ENCODE measurements around the gene TRIM31. TPM values are rescaled to one million over a fixed set of nuclear protein-coding genes. Genes with fewer than 3 reads are reported as not detected.

Gene TRIM31
- total RNA-seq, 1 experiment from 2014 or later: not detected

- BruUV-seq (replicated peaks): no TSS peak
- peak overlapping the region; percentile 48 for H3K4me3 ChIP-seq (ENCODE audit: low read depth, low read length, poor library complexity, severe bottlenecking)
- DNase-seq (ENCODE audit: low spot score): peak; percentile 74
These were observed 10.4 kb downstream of the TRIM31 start for GRCh38 chr6:30102414-30102969.

GRCh38 chr6:30101444-30102413 lies 11.2 kb downstream of the TRIM31 start:
- POLR2A ChIA-PET (ENCODE audit: low non-redundant PET): interaction anchor here (0.6 kb wide), 1 partner anchor 8 kb away, joined by 3 read pairs; no protein-coding TSS in a partner anchor
- Histone ChIP-seq H3K27ac (ENCODE audit: low read depth, low read length, poor library complexity, severe bottlenecking) (peak overlapping the region; percentile 29), H3K4me3 (ENCODE audit: low read depth, low read length, poor library complexity, severe bottlenecking) (peak overlapping the region; percentile 48), H3K9me3 (ENCODE audit: low read depth, low read length, poor library complexity, severe bottlenecking) (no peaks in the 10 kb centered on the region), H3K4me1 (ENCODE audit: insufficient read depth, low read length, poor library complexity, severe bottlenecking) (peaks cover 18% of the 10 kb centered on the region), H3K27me3 (replicated peaks; ENCODE audit: insufficient read depth, low read depth, low read length, poor library complexity) (peaks cover 51% of the 10 kb centered on the region), H3K36me3 (ENCODE audit: insufficient read depth, low read length, poor library complexity, severe bottlenecking) (no peaks in the 10 kb centered on the region)
- TF ChIP-seq CTCF (conservative IDR thresholded peaks at IDR 0.05; ENCODE audit: low read depth, low read length) (peak; percentile 32; the same call in 1 of the 2 replicates), EZH2 (IDR thresholded peaks at IDR 0.05; ENCODE audit: borderline replicate concordance, low read depth, low read length, poor library complexity, severe bottlenecking) (no peak)
- peak; percentile 89 for DNase-seq (ENCODE audit: low spot score)
- CTCF ChIA-PET: interaction anchor here (1.0 kb wide), 1 partner anchor 30 kb away, joined by 8 read pairs; no protein-coding TSS in a partner anchor
- no TSS peak for BruUV-seq (replicated peaks)
- intact Hi-C loops (cut with micrococcal nuclease; ENCODE audit: unreplicated experiment): loop anchor here (5.0 to 10.0 kb wide), 2 partner anchors 34 to 293 kb away; partner anchors contain the start of gene PPP1R11

More at GRCh38 chr6:30102414-30102969, 10.4 kb downstream of the TRIM31 start:
- Histone ChIP-seq H3K4me1 (ENCODE audit: insufficient read depth, low read length, poor library complexity, severe bottlenecking) (peaks cover 18% of the 10 kb centered on the region), H3K27me3 (replicated peaks; ENCODE audit: insufficient read depth, low read depth, low read length, poor library complexity) (peaks cover 44% of the 10 kb centered on the region), H3K27ac (ENCODE audit: low read depth, low read length, poor library complexity, severe bottlenecking) (peak overlapping the region; percentile 29), H3K9me3 (ENCODE audit: low read depth, low read length, poor library complexity, severe bottlenecking) (no peaks in the 10 kb centered on the region), H3K36me3 (ENCODE audit: insufficient read depth, low read length, poor library complexity, severe bottlenecking) (no peaks in the 10 kb centered on the region)
- intact Hi-C loops (cut with micrococcal nuclease; ENCODE audit: unreplicated experiment): loop anchor here (5.0 to 10.0 kb wide), 2 partner anchors 35 to 292 kb away; partner anchors contain the start of gene PPP1R11
- CTCF ChIA-PET: interaction anchor here (1.0 to 2.6 kb wide), 4 partner anchors 11 to 43 kb away, joined by 3 to 47 read pairs (median 6); no protein-coding TSS in a partner anchor
- POLR2A ChIA-PET (ENCODE audit: low non-redundant PET): interaction anchor here (0.7 kb wide), 1 partner anchor 264 kb away, joined by 3 read pairs; no protein-coding TSS in a partner anchor
- no peak for TF ChIP-seq CTCF (conservative IDR thresholded peaks at IDR 0.05; ENCODE audit: low read depth, low read length)
- TF ChIP-seq EZH2 (IDR thresholded peaks at IDR 0.05; ENCODE audit: borderline replicate concordance, low read depth, low read length, poor library complexity, severe bottlenecking): no peak
